GM19324 (cell line): ENCODE data around the gene GAMT.

Experiments used
- ATAC-seq: cut with Tn5 transposase; IDR thresholded peaks from one replicate; pipeline ENCODE4 v1.9.1; 2021; ENCODE audit warnings: mild to moderate bottlenecking, moderate library complexity; ENCODE audit not compliant: unreplicated experiment, low FRiP score

The GAMT gene

GRCh38 chr19:1353144-1353543 lies 48.2 kb downstream of the GAMT start:
- no peak for ATAC-seq

- ATAC-seq, result no peak
Measured at GRCh38 chr19:1351381-1351851, 49.9 kb downstream of the GAMT start.

DNA sequence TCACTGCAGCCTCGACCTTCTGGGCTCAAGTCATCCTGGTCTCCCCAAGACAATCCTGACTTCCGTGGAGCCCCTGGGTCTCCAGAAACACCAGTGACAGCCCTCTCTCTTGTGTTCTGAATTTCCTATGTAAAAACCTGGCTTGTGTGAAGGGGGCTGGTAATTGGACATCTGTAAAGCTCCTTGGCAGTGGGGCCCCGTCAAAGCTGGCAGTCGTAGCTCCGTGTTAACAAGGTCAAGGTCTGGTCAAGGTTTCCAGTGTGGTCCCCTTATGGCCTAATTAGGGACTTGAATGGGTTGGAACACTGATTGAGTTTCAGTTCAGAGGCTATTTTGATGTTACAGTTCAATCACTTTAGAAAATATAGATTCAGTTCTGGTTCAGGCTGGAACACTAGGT lies 50.5 kb downstream of the GAMT start:
- ATAC-seq, result no peak

DNA sequence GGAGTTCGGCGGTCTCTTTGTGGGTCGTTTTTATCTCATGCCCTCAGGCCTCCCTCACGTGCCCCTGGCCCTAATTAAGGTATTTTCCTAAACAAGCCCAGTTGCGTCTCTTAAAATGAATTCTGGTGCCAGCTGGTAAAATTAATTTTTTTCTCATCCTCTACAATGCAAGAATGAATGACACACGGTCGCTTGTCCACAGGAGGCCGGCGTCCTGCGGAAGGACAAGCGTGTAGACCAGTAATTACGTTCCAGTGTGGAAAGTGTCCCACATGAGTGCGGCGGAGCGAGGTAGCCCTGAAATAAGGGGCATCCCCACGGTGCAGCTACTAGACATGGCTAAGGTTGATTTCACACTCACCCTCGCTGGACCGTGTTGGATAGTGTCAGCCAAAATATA lies 52.1 kb downstream of the GAMT start:
- ATAC-seq, result no peak
